ENCODE data around the gene VNN1.

GRCh38 chr6:132725947-132726607 is 12.2 kb upstream of the VNN1 start:
- TF ChIP-seq CTCF (conservative IDR thresholded peaks at IDR 0.05; ENCODE audit: low read depth, low read length) (no peak), EZH2 (IDR thresholded peaks at IDR 0.05; ENCODE audit: borderline replicate concordance, low read depth, low read length, poor library complexity, severe bottlenecking) (no peak)

All from A673 (cell line).